IMR-90 (cell line): ENCODE data around the gene INF2.

Experiments used
- CEBPB ChIP-seq: IDR thresholded peaks from 2 replicates; pipeline ENCODE4 v1.6.1; 2012; ENCODE audit warnings: low read depth, low read length, improper control_type of control experiment
- CHD1 ChIP-seq: IDR thresholded peaks from 2 replicates; pipeline ENCODE4 v1.6.1; 2012; ENCODE audit warnings: low read depth, low read length, improper control_type of control experiment
- CTCF ChIP-seq: conservative IDR thresholded peaks from 2 replicates; pipeline ENCODE4 v1.5.1; 2012; ENCODE audit warnings: mild to moderate bottlenecking, low read depth, low read length, improper control_type of control experiment
- MAFK ChIP-seq: IDR thresholded peaks from 2 replicates; pipeline ENCODE4 v1.6.1; 2012; ENCODE audit warnings: low read depth, low read length, improper control_type of control experiment
- MAZ ChIP-seq: IDR thresholded peaks from 2 replicates; pipeline ENCODE4 v1.6.1; 2012; ENCODE audit warnings: low read depth, mild to moderate bottlenecking, low read length, improper control_type of control experiment, moderate library complexity, borderline replicate concordance
- NFE2L2 ChIP-seq: fragments of 150-350 bp; IDR thresholded peaks from 2 replicates; pipeline ENCODE4 v1.6.1; 2016; ENCODE audit warnings: low read depth, mild to moderate bottlenecking, low read length
- POLR2A ChIP-seq: IDR thresholded peaks from 2 replicates; pipeline ENCODE4 v1.6.1; 2012; ENCODE audit warnings: mild to moderate bottlenecking, low read depth, low read length
- RAD21 ChIP-seq: IDR thresholded peaks from 2 replicates; pipeline ENCODE4 v1.6.1; 2012; ENCODE audit warnings: low read length, improper control_type of control experiment
- RFX5 ChIP-seq: IDR thresholded peaks from 2 replicates; pipeline ENCODE4 v1.8.0; 2012; ENCODE audit warnings: low read depth, mild to moderate bottlenecking, low read length, moderate library complexity

DNA sequence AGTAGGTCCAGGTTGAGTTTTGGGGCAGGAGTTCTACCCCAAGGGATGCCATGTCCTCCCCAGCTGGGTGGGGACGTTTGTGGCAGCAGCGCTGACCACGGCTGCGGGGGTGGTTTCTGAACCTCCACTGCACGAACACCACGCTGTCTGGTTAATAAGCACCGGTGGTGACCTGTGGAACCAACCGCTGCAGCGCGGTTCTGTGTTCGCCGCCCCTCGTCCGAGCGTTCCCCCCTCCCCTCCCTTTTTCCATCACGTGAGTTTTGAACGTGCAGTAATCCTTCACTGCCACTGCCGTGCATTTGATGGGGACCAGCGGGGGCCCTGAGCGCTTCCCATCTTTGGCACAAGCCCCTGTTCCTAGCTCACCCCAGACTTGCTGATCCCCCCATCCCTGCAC, 28.2 kb downstream of the INF2 start:
- no peak for TF ChIP-seq CTCF
- no peak for TF ChIP-seq NFE2L2
- no peak for TF ChIP-seq POLR2A
- no peak for TF ChIP-seq MAFK
- TF ChIP-seq RFX5: no peak
- TF ChIP-seq CHD1: no peak
- no peak for TF ChIP-seq CEBPB
- no peak for TF ChIP-seq MAZ
- no peak for TF ChIP-seq RAD21
